Panc1 (cell line): Measurements from ENCODE around the gene ACKR4.

Experiments used
- SIN3A ChIP-seq: IDR thresholded peaks from 2 replicates; pipeline ENCODE4 v1.6.1; 2012; ENCODE audit warnings: low read depth, mild to moderate bottlenecking, low read length, moderate library complexity, borderline replicate concordance; ENCODE audit not compliant: insufficient read depth
- TF ChIP-seq, protein P1 (sequence below): fragments of 450-650 bp; IDR thresholded peaks from 2 replicates; pipeline ENCODE4 v1.5.1; 2017; ENCODE audit warnings: mild to moderate bottlenecking

DNA sequence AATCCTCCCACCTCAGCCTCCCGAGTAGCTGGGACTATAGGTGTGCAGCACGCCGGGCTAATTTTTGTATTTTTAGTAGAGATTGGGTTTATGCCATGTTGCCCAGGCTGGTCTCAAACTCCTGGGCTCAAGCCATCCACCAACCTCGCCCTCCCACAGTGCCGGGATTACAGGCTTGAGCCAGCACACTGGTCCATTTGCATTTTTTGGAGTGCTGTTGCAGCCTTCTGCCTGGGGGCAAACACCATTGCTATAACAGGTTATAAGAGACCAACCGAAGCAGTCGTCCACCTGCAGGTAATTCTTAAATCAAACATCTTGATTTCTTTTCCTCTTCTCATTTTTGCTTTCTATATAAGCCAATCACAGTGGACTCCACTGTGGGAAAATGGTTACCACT, 27.7 kb downstream of the ACKR4 start:
- TF ChIP-seq SIN3A, result no peak
- TF ChIP-seq, protein P1, sequence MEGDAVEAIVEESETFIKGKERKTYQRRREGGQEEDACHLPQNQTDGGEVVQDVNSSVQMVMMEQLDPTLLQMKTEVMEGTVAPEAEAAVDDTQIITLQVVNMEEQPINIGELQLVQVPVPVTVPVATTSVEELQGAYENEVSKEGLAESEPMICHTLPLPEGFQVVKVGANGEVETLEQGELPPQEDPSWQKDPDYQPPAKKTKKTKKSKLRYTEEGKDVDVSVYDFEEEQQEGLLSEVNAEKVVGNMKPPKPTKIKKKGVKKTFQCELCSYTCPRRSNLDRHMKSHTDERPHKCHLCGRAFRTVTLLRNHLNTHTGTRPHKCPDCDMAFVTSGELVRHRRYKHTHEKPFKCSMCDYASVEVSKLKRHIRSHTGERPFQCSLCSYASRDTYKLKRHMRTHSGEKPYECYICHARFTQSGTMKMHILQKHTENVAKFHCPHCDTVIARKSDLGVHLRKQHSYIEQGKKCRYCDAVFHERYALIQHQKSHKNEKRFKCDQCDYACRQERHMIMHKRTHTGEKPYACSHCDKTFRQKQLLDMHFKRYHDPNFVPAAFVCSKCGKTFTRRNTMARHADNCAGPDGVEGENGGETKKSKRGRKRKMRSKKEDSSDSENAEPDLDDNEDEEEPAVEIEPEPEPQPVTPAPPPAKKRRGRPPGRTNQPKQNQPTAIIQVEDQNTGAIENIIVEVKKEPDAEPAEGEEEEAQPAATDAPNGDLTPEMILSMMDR, result no peak
